ENCODE results near the gene TRIM4.

DNA sequence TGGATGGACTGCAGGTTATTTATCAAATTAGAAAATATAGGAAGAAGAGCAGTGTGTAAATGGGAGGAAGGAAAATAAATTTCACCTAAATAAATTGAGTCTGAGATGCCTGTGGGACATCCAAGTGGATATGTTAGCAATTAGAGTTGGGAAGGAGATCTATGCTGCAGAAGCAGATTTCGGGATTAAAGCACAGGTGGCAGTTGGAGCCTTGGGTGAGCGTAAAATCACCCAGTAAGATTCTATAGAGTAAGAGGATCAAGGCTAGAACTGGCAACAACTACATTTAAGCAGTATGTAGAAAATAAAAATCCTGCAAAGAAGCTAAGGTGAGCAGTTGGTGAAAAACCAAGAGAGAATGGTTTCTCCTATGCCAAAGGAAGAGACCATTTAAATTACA lies 8.4 kb downstream of the TRIM4 start:
- TF ChIP-seq, protein P1, sequence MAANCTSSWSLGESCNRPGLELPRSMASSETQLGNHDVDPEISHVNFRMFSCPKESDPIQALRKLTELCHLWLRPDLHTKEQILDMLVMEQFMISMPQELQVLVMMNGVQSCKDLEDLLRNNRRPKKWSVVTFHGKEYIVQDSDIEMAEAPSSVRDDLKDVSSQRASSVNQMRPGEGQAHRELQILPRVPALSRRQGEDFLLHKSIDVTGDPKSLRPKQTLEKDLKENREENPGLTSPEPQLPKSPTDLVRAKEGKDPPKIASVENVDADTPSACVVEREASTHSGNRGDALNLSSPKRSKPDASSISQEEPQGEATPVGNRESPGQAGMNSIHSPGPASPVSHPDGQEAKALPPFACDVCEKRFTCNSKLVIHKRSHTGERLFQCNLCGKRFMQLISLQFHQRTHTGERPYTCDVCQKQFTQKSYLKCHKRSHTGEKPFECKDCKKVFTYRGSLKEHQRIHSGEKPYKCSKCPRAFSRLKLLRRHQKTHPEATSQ (tag by site-specific recombination; IDR thresholded peaks at IDR 0.05): no peak
- TF ChIP-seq, protein P2, sequence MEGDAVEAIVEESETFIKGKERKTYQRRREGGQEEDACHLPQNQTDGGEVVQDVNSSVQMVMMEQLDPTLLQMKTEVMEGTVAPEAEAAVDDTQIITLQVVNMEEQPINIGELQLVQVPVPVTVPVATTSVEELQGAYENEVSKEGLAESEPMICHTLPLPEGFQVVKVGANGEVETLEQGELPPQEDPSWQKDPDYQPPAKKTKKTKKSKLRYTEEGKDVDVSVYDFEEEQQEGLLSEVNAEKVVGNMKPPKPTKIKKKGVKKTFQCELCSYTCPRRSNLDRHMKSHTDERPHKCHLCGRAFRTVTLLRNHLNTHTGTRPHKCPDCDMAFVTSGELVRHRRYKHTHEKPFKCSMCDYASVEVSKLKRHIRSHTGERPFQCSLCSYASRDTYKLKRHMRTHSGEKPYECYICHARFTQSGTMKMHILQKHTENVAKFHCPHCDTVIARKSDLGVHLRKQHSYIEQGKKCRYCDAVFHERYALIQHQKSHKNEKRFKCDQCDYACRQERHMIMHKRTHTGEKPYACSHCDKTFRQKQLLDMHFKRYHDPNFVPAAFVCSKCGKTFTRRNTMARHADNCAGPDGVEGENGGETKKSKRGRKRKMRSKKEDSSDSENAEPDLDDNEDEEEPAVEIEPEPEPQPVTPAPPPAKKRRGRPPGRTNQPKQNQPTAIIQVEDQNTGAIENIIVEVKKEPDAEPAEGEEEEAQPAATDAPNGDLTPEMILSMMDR (tag by site-specific recombination; IDR thresholded peaks at IDR 0.05): no peak
- TF ChIP-seq KLF10 (tag by site-specific recombination; IDR thresholded peaks at IDR 0.05) (no peak), ZNF362 (tag by site-specific recombination; IDR thresholded peaks at IDR 0.05) (no peak), ATF2 (tag by site-specific recombination; IDR thresholded peaks at IDR 0.05; ENCODE audit: low read depth) (no peak)
